ENCODE measurements around the gene PDE3A.
"Not testable (repeated sequence)": the region's sequence is repeated elsewhere in the genome, so short reads cannot be mapped to it uniquely, and the experiment has no call there.

The PDE3A gene
- 0 to 0.40 reads per million in 2 donors for total RNA-seq

DNA sequence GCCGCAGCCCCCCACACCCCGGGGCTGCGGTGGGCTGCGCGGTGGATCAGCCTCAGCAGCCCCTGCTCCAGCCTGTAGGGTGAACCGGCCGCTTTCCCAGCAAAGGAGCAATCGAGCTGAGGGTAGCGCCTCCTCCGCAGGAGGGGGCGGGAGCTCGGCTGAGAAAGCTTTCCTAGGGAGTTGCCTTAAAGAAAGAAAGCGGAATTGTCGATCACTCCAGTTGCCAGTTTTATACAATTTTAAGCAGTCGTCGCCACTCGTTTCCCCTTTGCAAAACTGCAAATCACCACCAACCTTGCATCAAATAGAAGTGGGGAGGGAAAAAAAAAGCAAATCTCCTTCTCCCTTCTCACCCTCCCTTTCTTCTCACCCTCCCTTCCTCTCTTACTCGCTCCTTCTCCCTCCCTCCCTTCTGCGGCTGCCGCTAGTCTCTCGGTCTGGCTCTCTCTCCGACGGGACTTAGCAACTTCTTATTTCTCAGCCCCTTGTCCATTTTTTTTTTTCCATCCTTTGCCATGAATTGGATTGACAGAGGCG lies at the start of gene PDE3A:
Gene PDE3A (plus strand): TSS at position 424 of the 537 bp plus-strand sequence. CDS start 748 bp downstream, outside the sequence.
- DNase-seq: no peak

DNA sequence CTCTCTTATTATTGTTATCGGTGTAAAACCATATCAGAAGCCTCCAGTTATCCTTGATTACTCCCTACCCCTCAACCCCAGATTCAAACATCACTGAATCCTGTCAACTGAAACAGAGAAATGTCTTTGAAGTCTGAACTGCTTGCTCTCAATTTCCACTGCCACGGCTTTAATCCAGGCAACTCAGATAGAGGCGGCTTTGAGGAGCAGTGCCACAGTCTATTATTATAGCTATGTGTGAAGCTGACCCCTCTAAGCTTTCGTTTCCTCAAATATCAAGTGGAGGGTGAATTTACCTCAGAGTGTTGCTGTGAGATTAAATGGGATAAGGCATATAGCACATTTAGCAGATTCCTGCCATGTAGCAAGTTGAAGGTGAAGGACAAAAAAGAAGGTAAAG lies 49.0 kb upstream of the PDE3A start:
- DNase-seq: no peak

DNA sequence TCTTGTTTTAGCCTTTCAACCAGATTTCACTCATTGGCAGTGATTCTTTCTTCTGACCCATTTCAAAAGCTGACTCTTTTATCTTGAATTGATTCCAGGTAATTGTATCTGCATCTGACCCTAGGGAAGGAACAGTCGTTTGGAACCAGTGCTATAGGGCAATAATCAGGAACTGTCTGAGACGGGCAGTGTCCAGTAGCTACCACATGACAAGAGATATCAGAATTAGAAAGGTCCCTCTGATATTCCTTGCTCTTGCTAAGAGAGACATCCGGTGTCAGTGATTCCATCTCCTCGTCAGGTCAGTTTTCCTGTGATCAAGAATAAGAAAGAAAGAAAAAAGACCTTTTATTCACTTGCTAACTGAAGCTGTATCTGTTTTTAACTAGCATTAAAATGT lies 47.8 kb upstream of the PDE3A start:
- DNase-seq: no peak

DNA sequence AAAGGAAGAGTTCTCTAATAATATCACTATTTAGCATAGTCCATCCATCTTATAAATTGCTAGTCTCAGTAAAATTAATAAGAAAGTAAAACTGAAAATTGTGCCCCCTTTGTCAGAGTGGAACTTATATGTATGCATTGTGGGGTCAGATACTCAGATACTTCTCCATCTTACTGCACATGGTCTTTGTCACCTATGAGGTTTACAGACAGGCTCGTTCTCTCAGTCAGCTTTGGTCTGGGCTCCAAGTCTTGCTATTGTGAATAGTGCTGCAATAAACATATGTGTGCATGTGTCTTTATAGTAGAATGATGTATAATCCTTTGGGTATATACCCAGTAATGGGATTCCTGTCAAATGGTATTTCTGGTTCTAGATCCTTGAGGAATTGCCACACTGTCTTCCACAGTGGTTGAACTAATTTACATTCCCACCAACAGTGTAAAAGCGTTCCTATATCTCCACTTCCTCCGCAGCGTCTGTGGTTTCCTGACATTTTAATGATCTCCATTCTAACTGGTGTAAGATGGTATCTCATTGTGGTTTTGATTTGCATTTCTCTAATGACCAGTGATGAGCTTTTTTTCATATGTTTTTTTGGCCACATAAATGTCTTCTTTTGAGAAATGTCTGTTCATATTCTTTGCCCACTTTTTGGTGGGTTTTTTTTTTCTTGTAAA lies 37.4 kb upstream of the PDE3A start:
- DNase-seq: not testable (repeated sequence)

DNA sequence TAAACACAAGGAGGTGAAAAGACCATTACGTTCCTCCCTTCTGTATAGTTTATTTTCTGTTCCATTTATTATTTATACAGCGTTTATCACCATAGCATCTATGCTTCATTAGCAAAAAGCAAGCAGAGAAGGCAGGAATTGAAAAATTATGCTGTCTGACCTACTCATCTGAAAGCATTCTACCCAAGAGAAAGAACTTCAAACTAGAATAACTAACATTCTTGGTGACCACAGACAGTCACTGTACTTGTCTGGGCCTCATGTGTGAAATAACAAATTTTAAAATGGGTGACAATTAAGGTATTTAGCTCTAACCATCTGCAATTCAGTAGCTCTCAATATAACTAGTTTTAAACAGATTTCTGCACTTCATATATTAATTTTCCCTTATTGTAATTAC lies 29.3 kb upstream of the PDE3A start:
- DNase-seq: no peak

DNA sequence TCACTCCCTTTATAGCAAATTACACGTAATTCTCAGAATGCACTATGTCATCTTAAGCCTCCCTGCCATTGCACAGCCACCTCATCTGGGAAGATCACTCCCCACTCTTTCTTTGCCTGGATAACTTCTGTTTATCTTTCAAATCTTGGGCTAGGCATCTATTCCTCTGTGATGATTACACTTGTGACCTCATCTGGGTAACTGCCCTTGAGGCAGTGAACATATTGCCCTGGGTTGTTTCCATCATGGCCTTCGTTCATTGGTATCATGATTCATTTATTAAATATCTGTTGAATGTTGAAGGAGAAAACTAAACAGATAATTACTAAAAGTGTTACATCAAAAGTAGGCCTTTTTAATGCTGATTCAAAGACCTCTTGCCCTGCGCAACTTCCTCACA lies 26.2 kb upstream of the PDE3A start:
- no peak for DNase-seq

DNA sequence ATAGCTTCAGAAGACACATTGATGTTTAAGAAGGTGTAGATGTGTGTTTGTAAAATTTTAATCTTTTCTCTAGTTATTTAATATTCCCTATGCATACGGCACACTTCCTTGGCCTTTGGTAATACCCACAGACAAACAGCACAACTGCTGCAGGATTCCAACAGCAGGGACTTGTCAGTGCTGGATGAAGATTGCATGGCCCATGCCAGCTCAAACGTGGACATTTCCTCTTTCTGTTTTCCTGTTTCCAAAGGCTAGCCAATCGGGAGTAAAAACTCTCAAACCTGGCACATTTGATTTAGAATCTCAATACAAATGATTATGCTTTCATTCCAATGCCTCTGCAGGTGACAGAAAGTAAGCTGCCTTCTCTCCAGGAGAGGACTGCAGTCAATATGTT lies 22.5 kb upstream of the PDE3A start:
- DNase-seq: no peak

DNA sequence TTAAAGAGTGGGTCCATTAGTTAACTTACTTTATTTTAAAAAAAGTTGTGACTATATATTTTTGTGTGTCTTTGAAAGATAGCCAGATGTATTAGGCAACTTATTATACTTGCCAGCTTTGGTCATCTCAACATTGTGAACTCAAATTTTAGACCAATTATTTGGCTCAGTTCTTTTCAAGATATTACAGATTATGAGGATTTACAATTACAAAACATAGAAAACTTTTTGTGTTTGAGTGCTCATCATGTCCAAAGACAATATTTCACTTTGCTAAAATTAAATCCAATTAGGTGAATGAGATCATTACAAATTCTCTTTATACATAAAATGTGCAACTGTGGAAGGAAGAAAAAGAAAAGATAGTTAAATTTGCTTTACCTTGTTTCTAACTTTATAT lies 18.3 kb upstream of the PDE3A start:
- no peak for DNase-seq

DNA sequence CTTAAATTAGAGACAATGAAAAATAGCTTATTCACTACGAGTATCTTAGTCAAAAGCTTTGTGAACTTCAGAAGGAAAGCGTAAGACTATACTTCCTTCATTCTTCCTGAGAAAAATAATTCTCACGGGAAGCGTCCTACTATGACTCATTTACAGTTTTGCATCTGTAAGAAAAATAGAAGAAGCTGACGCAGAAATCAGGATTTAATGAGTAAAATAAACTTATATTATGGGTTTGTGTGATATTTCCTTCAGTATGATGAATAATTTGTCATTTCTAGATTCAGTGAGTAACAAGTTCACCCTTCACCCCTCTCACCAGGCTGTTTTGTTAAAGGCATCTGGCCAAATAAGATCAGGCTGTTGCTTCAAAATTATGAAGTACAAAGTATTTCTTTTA lies 17.8 kb upstream of the PDE3A start:
- DNase-seq: no peak

DNA sequence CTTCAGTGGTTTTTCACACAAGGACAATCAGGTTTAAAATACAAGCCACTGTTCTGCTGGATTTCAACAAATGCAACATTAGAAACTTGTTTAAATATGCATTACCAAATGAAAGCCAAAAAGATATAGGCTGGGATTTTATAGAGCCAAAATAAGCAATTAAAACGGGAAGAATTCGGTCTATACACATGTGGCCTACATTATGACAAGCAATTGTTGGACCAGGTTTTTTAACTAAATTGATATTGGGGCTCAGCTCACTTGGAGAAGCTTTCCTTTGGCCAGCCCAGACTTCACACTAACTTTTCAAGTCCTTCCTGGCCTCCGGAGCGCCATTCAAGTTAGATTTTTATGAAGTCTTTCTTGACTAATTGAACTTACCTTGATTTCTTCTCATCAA lies 16.9 kb upstream of the PDE3A start:
- no peak for DNase-seq

DNA sequence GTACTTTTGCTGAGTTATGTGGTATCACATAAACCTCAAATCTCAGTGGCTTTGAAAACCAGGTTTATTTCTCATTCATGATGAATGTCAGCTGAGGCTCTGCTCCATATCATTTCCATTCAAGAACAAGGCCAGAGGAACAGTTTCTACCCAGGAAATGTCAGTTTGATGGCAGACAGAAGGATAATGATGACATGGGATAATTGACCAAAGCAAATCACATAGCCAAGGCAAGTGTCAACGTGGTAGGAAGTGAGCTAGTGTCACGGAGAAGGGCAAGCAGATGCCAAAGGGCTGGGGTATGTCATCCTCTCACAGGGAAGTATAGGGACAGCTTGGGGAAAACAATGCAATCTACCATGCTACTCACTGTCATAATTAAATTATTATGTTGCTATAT lies 12.3 kb upstream of the PDE3A start:
- no peak for DNase-seq

DNA sequence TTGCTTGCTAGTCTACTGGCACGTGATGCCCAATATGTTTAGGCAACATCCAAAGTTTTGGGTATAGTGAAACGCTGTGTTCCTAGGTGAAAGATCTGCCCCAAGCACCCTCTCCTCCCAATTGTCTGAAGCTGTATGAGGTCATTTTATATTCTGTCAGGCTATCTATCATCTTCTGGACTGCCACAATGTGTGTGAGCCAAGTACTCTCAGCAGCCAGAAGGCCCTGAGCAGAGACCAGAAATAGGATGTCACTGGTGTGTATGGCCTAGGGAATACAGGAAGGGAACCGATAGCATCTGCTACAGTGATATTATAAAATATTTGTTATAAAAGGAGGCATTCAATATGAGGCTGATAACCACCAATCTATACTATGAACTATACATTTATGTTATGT lies 7.9 kb upstream of the PDE3A start:
- DNase-seq: no peak

DNA sequence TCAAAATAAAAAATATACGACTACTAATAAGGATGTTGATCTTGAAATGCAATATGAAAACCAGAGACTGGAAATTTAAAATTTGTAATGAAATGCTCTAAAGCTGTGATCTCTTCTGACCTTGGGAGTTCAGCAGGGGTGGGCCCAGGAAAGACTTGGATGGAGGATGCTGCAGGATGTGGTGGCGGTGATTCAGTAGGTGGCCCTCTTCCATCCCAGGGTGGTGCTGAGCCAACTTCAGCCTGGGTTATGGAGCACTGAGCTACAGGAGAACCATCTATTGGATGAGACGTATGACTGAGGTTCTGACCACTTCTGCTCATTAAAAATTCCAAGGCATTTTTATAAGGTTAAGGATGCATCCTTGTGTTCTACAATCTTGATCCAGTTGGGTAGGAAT lies 6.9 kb upstream of the PDE3A start:
- DNase-seq: no peak

DNA sequence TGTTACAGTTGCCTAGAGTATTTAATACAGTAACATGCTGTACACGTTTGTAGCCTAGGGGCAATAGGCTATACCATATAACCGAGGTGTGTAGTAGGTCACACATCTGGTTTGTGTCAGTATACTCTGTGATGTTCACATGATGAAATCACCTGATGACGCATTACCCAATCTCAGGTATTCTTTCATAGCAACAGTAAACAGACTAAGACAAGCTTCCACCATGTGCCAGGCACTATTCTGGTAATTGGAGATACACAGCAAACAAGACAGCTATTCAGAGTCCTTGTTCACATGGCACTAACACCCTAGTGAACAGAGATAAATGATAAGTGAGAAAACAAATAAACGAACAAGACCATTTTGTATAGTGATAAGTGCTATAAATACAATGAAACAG lies 3.8 kb upstream of the PDE3A start:
- DNase-seq: no peak

DNA sequence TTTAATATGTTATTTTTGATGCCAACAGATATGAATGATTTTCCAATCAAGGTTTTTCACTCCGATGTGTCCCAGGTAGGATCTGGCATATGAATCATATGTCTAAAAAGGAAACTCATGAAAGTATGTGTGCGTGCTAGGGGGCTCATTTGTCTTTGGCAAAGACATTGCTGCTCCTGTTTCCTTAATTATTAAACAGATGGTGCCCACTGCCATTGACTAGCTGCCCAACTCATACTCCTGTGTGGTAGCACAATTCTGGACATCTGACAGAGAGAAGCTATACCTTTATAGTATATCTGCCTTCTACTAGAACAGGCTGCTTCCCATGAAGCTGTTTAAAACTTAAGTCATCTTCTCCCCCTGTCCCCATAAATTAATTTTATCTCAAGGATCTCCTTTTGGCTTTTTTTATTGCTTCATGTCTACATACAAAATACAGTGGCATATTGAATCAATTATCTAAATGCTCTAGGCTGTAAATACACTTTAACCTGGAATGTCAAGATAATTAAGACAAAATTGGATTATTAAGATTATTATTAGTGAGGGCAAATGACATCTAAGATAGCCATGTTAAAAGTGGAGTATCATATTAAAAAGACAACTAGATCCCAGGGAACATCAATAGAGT lies 1.4 kb upstream of the PDE3A start:
- DNase-seq: no peak

DNA sequence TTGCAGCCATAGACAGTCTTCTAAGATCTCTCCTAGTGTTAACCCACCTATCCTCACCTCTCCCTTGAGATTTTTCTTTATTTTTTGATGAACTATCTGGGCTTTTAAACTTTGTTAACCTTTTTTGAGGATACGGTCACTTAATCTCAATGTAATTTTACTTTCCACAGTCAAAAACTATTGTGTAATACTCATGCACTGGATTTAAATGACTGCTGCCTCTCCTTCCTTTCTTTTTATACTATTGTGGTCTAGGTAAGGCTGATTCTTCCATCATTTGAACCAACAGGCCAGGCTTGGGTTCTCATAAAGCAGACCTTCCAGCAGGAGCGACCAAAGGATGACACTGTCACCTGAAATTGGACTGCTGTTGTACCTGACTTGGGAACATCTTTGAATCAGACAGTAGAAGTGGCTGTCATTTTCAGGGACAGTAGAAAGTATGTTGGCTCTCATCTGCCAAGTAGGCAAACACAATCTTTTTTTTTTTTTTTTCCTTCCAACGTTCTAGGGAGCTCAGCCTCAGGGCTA lies 689 bp upstream of the PDE3A start:
- DNase-seq: no peak

DNA sequence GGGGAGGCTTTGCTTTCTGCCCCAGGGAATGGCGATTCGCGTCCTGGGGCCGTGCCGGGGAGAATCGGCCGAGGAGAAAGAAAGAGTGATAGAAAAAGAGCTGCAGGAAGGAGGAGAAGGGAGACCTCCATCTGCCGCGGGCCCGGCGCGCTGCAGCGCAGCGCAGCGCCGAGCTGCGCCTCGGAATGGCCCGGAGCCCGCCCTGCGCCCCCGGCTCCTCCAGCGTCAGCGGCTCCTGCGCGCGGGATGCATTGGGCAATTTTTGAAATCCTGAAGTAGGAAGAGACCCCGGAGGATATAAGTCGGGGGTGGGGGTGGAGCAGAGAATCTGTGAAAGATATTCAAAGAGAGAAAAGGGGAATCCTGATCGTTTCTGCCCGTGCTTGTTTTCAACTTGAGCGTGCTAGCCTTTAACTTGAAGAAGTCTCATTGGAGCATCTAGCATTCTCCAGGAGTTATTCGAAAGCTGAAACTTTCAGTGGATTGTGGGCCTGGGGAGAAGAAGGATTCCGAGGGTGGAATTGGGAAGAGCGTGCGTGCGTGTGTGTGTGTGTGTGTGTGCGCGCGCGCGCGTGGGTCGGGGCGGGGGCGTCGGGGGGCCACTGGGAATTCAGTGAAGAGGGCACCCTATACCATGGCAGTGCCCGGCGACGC lies 441 bp downstream of the PDE3A start:
- DNase-seq: peak in 1 of 5 experiments; percentile 13

DNA sequence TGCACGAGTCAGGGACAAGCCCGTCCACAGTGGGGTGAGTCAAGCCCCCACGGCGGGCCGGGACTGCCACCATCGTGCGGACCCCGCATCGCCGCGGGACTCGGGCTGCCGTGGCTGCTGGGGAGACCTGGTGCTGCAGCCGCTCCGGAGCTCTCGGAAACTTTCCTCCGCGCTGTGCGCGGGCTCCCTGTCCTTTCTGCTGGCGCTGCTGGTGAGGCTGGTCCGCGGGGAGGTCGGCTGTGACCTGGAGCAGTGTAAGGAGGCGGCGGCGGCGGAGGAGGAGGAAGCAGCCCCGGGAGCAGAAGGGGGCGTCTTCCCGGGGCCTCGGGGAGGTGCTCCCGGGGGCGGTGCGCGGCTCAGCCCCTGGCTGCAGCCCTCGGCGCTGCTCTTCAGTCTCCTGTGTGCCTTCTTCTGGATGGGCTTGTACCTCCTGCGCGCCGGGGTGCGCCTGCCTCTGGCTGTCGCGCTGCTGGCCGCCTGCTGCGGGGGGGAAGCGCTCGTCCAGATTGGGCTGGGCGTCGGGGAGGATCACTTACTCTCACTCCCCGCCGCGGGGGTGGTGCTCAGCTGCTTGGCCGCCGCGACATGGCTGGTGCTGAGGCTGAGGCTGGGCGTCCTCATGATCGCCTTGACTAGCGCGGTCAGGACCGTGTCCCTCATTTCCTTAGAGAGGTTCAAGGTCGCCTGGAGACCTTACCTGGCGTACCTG lies 1.1 kb downstream of the PDE3A start:
- DNase-seq: peak in 1 of 5 experiments; percentile 12

DNA sequence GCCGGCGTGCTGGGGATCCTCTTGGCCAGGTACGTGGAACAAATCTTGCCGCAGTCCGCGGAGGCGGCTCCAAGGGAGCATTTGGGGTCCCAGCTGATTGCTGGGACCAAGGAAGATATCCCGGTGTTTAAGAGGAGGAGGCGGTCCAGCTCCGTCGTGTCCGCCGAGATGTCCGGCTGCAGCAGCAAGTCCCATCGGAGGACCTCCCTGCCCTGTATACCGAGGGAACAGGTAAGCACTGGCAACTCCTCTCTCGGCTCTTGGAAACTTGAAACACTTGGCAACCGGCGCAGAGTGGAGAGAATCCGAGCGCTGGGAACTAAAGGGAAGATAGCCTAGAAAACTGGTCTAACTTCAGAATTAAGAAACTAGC lies 1.7 kb downstream of the PDE3A start:
- no peak for DNase-seq

DNA sequence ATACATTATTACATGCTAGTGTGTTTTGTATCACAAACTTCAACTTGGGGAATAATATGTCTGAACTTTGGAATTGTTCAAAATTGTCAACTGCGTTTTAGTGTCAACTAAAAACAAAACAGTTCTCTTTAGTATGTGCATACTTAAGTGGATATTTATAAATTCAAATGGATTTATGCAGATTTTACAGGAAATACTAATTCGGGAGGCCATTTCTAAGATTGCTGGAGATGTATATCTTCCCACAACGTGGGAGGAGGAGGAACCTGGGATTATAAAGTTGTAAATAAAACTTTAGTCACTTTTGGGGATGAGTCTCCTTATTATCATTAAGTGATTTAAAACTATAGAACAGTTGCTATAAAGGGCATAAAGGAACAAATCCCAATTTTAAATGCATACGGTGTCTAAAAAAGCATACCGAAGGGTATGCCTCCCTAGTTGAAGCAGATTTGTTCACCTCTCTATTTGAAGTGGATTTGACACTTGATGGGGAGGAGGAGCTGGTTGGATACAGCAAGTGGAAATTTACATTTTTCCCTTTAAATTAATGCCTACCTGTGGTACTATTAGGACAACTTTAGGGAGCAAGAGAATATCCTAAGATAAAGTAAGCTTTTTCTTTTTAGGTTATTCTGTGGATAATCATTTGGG lies 2.7 kb downstream of the PDE3A start:
- DNase-seq: no peak

DNA sequence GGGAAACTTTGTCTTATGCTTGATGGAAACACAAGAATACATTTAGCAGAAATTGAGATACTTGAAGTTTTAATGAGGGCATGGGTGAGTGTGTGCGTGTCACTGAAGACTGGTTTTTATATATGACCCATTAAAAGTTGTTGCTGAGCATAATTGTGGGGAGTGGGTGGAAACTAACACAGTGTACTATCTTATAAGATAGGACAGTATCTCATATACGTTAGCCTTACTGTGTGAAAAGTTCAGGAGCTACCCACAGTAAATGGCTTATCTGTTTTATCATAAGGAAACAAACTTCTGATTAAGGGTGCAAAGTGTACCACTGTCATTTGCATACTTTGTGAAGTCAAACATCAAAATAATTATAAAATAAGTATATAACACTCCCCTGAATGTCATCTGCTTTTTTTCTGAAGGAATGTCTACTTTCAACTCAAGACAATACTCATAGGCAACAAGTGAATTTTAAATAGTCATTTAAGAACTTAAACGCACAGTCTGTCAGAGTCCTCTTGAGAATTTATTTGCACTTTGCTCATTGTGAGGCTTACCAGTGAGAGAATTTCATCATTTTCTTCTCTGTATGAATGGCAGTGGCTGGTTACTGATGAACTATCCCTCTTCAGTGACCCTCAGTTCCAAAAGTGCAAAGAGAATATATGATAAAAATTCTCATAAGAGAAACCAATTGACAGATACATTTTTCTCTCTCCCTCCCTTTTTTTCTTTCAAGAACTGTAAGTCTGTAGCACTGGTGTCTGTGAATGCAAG lies 4.2 kb downstream of the PDE3A start:
- no peak for DNase-seq

DNA sequence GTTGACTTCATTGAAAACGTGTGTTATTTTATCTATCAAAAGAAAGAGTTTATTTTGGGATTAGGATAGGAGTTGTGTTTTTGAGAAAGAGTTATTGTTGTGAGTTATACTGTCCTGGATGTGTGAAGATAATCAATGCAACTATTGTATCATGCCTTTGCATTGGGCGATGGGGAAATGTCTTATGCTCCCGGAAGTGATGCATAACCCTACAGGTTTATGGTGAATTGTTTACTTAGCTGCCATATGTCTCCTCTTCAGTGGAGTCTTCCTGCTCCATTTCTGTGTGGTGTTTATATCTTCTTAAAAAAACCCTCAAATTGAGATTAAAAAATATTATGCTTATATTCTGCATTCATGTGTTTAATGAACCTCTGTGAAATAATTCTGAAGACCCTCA lies 6.5 kb downstream of the PDE3A start:
- no peak for DNase-seq
